OCI-LY7 (cell line): ENCODE results near the gene BICD1.

Experiments
- EZH2phosphoT487 ChIP-seq: fragments of 200-600 bp; sonication (generic); IDR thresholded peaks from 2 replicates; pipeline ENCODE4 v1.6.1; 2018; ENCODE audit warnings: low read depth, borderline replicate concordance, mild to moderate bottlenecking, mixed run types, antibody characterized with exemption, low read length, moderate library complexity, mixed read lengths
- TF ChIP-seq, protein P1 (sequence below): fragments of 200-600 bp; sonication (generic); conservative IDR thresholded peaks from 2 replicates; pipeline ENCODE4 v1.5.1; 2014; ENCODE audit warnings: mild to moderate bottlenecking, antibody characterized with exemption, low read length, moderate library complexity, mixed read lengths

DNA sequence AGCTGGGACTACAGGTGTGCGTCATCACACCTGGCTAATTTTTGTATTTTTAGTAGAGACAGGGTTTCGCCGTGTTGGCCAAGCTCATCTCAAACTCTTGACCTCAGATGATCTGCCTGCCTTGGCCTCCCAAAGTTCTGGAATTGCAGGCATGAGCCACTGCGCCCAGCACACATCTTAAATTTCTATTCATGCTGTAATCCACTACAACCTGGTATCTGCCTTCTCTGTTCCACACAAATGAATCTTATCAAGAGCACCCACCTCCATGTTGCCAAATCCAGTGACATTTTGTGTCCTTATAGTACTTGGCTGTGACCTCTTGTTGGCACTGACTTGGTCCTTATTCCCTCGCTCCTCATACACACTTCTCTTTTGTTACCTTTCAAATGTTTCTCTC lies 5.8 kb upstream of the BICD1 start:
- TF ChIP-seq, protein P1, sequence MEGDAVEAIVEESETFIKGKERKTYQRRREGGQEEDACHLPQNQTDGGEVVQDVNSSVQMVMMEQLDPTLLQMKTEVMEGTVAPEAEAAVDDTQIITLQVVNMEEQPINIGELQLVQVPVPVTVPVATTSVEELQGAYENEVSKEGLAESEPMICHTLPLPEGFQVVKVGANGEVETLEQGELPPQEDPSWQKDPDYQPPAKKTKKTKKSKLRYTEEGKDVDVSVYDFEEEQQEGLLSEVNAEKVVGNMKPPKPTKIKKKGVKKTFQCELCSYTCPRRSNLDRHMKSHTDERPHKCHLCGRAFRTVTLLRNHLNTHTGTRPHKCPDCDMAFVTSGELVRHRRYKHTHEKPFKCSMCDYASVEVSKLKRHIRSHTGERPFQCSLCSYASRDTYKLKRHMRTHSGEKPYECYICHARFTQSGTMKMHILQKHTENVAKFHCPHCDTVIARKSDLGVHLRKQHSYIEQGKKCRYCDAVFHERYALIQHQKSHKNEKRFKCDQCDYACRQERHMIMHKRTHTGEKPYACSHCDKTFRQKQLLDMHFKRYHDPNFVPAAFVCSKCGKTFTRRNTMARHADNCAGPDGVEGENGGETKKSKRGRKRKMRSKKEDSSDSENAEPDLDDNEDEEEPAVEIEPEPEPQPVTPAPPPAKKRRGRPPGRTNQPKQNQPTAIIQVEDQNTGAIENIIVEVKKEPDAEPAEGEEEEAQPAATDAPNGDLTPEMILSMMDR = no peak
- no peak for TF ChIP-seq EZH2phosphoT487
